Neural crest cell (in vitro differentiated cells): ENCODE data around the gene MYO7A. TPM values are rescaled to one million over a fixed set of nuclear protein-coding genes. Genes with fewer than 3 reads are reported as not detected.

ENCODE experiments used
- DNase-seq: peaks from one replicate; pipeline ENCODE4 v3.0.0; 2021; ENCODE audit warnings: low read depth, mixed read lengths, low spot score
- H3K27ac Mint-ChIP-seq: one replicate; pipeline ENCODE4 v1.8.0; 2021; ENCODE audit warnings: mild to moderate bottlenecking, mixed read lengths; ENCODE audit not compliant: unreplicated experiment
- H3K27me3 Mint-ChIP-seq: 2 replicates; pipeline ENCODE4 v1.8.0; 2021; ENCODE audit warnings: low read depth, mild to moderate bottlenecking, mixed read lengths
- H3K36me3 Mint-ChIP-seq: 2 replicates; pipeline ENCODE4 v1.8.0; 2021; ENCODE audit warnings: low read depth, mild to moderate bottlenecking, mixed read lengths
- H3K4me1 Mint-ChIP-seq: 2 replicates; pipeline ENCODE4 v1.8.0; 2021; ENCODE audit warnings: mixed read lengths
- H3K4me3 Mint-ChIP-seq: one replicate; pipeline ENCODE4 v1.8.0; 2021; ENCODE audit warnings: mild to moderate bottlenecking, mixed read lengths
- H3K9me3 Mint-ChIP-seq: 2 replicates; pipeline ENCODE4 v1.8.0; 2021; ENCODE audit warnings: mixed read lengths
- CTCF ChIP-seq: fragments of 200-600 bp; sonication (generic); conservative IDR thresholded peaks from 2 replicates; pipeline ENCODE4 v1.5.0; 2021; ENCODE audit warnings: antibody characterized with exemption, mild to moderate bottlenecking
- total RNA-seq: library from RNA; stranded (reverse); gene quantifications from 2 replicates; pipeline ENCODE4 v1.2.1, GENCODE V29; 2021

Gene MYO7A
- total RNA-seq, 1 donor from 2014 or later = 2.5 TPM

GRCh38 chr11:77106321-77106720 is 21.7 kb upstream of the MYO7A start:
- H3K27me3 Mint-ChIP-seq = no peaks in the 10 kb centered on the region
- H3K27ac Mint-ChIP-seq = no peak overlapping the region
- H3K4me3 Mint-ChIP-seq = no peak overlapping the region
- no peak for TF ChIP-seq CTCF
- H3K4me1 Mint-ChIP-seq = no peaks in the 10 kb centered on the region
- no peaks in the 10 kb centered on the region for H3K9me3 Mint-ChIP-seq
- H3K36me3 Mint-ChIP-seq = no peaks in the 10 kb centered on the region
- DNase-seq = no peak

DNA sequence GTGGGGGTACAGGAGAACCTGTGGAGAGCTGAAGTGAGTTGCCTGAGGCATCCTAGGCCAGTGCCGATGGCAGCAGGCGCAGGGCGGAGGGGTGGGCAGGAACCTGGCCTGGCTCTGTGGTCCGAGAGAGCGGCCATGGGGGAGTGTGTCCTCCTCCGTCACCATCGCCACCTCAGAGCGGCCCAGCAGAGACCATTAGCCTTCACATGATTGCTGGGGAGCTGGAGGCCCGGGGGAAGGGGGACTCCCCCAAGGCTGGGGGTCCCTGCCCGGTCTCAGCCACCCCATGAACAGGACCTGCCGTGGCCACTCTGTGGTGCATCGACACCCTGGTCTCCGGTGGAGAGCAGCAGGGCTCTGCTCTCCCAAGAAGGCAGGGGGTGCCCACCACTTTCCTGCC is 21.3 kb upstream of the MYO7A start:
- no peak for DNase-seq
- TF ChIP-seq CTCF = no peak
- Mint-ChIP-seq H3K27ac (no peak overlapping the region), H3K4me1 (no peaks in the 10 kb centered on the region), H3K36me3 (no peaks in the 10 kb centered on the region), H3K27me3 (no peaks in the 10 kb centered on the region), H3K9me3 (no peaks in the 10 kb centered on the region), H3K4me3 (no peak overlapping the region)

DNA sequence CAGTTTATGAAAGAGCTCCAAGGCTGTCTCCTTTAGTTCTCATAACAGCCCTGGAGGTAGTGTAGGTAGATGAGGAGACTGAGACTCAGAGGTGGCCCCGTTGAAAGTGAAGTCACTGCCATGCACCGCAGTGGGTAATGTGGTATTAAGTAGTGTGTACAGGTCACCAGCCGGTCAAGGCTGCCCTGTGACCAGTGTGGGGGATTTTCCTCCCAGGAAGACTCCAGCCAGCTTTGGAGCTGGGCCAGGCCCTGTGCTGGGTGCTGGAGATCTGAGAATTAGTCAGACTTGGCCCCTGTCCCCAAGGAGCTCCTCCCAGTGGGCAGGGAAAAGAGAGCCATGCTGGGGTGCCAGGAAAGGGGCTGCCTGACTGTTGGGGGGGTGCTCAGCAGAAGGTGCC is 20.1 kb upstream of the MYO7A start:
- no peak for TF ChIP-seq CTCF
- Mint-ChIP-seq H3K4me3 (no peak overlapping the region), H3K9me3 (no peaks in the 10 kb centered on the region), H3K4me1 (no peaks in the 10 kb centered on the region), H3K27me3 (no peaks in the 10 kb centered on the region), H3K27ac (no peak overlapping the region), H3K36me3 (no peaks in the 10 kb centered on the region)
- DNase-seq = no peak

DNA sequence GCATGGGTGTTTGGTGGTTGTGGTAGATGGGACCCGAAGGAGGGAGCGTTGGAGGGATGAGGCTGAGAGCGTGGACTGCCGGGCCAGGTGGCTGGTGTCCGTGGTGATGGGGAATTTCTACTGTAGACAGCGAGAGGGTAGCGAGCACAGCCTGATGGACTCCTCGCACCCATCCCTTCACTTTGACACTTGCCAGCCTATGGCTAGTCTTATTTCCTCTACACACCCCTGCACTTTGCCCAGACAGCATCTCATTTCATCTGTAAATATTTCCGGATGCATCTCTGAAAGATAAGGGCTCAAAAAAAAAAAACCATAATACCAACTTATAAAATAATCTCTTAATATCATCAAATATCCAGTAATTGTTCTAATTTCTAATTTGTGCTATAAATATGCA is 19.6 kb upstream of the MYO7A start:
- Mint-ChIP-seq H3K4me1 (peaks cover 2% of the 10 kb centered on the region), H3K27me3 (no peaks in the 10 kb centered on the region), H3K27ac (no peak overlapping the region), H3K9me3 (no peaks in the 10 kb centered on the region), H3K4me3 (no peak overlapping the region), H3K36me3 (no peaks in the 10 kb centered on the region)
- TF ChIP-seq CTCF = no peak
- no peak for DNase-seq

DNA sequence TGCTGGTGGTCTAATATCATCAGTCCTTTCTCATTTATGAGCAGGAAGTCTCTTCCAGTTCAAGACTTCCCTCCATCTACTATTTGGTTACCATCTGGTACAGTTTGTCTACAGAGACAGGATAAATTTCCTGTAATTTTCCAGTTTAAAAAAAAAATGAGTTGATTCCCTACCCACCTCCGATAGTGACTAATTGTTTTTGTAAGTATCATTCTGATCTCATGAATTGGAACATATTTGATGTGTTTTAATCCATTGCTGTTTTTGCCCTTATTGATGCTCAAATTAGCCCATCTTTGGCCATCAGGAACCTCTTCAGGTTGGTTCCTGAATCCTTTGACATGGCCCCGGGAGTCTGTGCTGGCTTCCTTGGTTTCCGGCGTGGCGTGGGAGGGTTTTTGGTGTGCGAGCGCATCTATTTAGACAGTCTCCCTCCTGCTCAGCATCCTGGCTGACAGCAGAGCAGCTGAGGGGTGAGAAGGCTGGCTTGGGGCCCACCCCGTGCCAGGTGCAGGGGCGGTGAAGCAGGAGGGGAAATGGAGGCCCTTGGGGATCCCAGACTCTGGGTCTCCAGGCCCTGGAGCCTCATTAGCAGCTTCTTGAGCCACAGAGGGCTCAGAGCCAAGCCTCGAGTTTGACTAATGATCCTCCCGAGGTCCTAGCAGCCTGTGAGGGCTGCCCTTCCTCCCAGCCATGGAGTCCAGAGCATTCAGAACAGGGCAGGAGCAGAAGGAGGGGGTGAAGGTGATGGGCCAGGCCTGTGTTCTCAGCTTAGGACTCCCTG is 18.6 kb upstream of the MYO7A start:
- Mint-ChIP-seq H3K36me3 (no peaks in the 10 kb centered on the region), H3K4me1 (peaks cover 5% of the 10 kb centered on the region), H3K27me3 (no peaks in the 10 kb centered on the region), H3K27ac (no peak overlapping the region), H3K4me3 (no peak overlapping the region), H3K9me3 (no peaks in the 10 kb centered on the region)
- DNase-seq = no peak
- TF ChIP-seq CTCF = no peak
